HS-5 (cell line): Measurements from ENCODE around the gene NRAP.

Experiments used
- DNase-seq: peaks from one replicate; pipeline ENCODE4 v3.0.0-alpha.2; 2012; ENCODE audit warnings: low read depth

NRAP gene

DNA sequence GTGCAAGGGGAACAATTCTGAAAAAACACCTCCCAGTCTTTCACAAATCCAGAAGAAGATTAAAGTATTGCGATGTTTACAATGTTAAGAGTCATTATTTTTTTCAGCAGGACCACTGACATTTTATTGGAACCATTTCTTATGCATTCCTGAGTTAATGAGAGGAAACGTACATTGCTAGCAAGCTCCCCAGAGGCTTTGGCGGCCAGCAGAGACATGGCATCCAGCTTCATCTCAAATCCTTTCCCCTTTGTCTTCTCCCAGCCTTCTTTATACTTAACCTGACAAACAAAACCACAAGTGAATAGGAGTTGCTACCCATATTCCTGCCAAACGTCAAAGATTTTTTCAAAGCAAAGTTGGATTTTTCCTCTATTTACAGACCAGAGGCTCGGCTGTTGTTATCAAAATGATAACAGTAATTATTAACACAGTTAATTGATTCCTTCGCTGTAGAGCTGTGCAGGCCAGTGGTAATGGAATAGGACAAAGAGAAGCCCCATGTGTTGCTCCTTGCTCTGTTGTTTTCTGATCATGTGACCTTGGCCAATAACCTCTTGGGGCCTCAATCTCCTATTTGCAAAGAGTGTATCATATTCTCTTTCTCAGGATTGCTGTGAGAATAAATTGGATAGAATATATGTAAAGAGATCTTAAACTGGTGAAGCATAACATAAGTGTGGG lies 32.0 kb downstream of the NRAP start:
- DNase-seq = no peak

GRCh38 chr10:113630929-113631533 lies 32.8 kb downstream of the NRAP start:
- DNase-seq = no peak

GRCh38 chr10:113628607-113629153 lies 35.2 kb downstream of the NRAP start:
- no peak for DNase-seq

DNA sequence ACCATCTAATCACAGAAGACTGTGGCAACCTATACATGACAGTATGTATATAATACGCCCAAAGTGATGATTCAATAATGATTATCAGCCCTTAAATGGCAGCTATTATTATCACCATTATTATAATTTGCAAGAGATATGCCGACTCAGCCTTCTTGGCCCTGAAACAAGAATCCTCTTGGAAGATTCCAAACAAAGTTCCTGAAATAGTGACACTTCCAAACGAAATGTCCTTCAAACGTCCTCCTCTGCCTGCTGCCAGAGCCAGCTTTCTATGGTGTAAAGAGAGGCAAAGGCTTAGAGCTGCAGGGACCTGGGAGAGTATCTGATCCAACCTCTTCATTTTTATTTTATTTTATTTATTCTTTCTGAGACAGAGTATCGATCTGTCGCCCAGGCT lies 36.0 kb downstream of the NRAP start:
- no peak for DNase-seq

- DNase-seq = no peak
These were observed 37.0 kb downstream of the NRAP start for GRCh38 chr10:113626809-113627355.

DNA sequence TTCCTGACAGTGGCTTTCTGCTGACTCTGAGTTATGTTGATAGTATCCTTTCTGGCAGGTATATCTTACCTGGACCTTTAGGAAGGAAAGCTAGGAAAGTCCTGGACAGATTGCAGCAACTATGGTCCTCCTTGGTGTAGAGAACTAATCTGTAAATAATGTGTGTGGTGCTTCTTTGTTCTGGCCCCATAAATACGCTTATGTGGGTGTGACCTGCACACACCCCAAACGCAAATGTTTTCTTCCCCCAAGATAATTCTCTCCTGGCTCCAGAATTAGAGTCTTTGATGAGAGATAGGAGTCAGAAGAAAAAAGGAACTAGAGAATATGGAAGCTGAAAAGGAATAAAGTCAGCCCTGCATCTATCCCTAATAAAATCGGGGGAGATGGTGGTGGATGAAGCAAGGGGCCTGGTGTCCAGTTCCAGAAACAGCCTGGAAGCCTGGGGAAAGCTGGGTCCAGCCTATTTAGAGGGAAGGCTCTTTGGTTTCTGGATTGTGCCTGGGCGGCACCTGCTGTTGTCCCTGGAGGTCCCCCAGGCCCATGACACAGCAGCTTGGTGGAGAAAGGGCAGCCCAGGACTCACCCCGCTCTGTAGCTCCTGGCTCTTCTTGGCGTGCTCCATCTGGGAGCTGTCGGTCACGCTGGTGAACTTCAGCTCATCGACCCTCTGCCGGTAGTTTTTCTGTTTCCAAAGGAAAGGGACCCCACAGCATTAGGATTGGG lies 38.2 kb downstream of the NRAP start:
- no peak for DNase-seq

DNA sequence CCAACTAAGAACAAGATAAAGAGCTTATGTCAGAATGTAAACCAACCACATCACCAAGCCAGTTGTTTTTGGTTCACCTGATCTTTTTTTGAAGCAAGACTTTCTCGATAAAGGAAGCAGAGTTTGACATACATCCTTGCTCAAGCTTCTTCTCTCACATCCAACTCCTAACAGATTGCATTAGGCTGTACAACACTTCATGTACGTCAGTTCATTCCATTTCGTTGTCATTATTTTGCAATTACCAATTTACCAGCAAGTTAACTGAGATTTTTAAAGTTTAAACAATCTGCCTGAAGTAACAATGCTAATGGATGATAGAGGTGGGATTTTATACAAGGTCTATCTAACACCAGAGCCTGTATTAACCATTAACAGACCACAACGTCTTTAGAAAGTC lies 41.0 kb downstream of the NRAP start:
- no peak for DNase-seq

GRCh38 chr10:113621799-113622198 lies 42.0 kb downstream of the NRAP start:
- DNase-seq = no peak

- no peak for DNase-seq
These were observed 42.9 kb downstream of the NRAP start for GRCh38 chr10:113620936-113621335.

- DNase-seq = no peak
These were observed 43.3 kb downstream of the NRAP start for GRCh38 chr10:113620511-113620910.

DNA sequence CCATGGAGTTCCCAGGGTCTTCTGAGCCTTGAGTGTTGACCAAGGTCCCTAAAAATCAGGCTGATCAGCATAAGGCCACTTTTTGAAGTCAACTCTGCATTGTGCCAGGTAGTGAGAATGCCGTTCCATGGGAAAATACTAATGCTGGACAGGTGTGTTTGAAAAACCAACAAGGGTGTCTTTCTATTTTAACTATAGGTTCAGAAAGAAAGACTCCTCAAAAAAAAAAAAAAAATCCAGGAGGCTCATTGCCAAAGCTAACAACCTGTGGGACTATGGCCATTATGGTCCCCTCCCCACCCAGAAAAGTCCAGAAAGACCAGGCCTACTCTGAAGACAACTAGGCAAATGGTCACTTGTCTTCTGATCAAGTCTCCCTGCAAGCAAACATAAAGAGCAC lies 44.4 kb downstream of the NRAP start:
- no peak for DNase-seq

GRCh38 chr10:113618338-113618737 lies 45.5 kb downstream of the NRAP start:
- no peak for DNase-seq

GRCh38 chr10:113617086-113617485 lies 46.8 kb downstream of the NRAP start:
- DNase-seq = no peak

DNA sequence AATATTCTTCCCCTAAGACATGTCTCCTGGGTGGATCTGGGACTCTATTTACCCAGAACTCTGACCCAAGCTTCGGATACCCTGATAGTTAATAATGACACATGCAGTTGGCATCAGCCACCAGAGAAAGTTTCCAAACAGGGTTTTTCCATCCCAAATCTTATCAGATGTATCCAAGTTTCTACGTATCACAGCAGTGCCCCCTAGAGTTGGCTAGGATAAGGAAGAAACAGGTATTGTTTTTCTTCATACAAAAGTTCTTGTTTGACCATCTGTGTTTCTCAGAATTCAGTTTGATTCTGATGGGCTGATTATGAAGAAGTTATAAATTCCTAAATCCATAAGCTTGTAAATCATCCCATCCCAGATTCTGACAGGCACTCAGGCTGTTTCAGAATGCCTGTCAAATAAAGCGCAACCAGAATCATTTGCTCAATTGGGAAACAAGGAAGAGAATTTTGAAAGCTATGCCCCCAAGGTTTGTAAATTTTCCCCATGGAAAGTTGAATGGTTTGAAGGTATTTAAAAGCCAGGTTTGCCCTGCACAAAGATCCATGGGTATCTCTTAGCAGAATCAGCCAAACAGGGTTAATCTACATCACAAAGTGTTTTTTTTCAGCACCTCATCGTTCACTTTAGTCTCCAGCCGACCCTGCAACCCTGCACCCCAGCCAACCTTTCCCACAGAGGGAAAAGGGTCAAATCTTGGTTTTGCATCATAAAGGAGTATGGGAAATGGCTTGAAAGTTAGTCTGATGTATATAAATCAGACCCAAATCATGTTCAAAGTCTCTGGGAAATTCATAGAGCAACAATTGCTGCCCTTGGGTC lies 47.4 kb downstream of the NRAP start:
- DNase-seq = no peak

GRCh38 chr10:113613977-113614690 lies 49.7 kb downstream of the NRAP start:
- no peak for DNase-seq

DNA sequence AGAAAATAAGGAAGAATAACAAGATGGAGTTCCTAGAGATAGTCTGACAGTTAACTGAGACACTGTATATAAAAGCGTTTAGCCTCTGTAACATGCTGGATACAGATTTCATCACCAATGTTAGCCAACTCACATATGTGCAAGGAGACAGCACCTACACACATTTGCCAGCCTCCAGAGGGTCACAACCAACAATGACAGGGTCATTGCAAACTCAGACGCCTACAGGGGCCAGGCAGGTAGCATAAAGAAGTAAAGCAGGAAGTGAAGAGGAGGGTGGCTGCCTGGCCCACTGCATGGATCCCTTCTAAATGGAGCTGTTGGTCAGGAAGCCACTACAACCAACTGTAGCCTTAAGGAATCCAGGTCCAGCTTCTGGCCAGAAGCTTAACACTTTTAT lies 50.4 kb downstream of the NRAP start:
- DNase-seq = no peak

GRCh38 chr10:113612154-113612553 lies 51.7 kb downstream of the NRAP start:
- no peak for DNase-seq

DNA sequence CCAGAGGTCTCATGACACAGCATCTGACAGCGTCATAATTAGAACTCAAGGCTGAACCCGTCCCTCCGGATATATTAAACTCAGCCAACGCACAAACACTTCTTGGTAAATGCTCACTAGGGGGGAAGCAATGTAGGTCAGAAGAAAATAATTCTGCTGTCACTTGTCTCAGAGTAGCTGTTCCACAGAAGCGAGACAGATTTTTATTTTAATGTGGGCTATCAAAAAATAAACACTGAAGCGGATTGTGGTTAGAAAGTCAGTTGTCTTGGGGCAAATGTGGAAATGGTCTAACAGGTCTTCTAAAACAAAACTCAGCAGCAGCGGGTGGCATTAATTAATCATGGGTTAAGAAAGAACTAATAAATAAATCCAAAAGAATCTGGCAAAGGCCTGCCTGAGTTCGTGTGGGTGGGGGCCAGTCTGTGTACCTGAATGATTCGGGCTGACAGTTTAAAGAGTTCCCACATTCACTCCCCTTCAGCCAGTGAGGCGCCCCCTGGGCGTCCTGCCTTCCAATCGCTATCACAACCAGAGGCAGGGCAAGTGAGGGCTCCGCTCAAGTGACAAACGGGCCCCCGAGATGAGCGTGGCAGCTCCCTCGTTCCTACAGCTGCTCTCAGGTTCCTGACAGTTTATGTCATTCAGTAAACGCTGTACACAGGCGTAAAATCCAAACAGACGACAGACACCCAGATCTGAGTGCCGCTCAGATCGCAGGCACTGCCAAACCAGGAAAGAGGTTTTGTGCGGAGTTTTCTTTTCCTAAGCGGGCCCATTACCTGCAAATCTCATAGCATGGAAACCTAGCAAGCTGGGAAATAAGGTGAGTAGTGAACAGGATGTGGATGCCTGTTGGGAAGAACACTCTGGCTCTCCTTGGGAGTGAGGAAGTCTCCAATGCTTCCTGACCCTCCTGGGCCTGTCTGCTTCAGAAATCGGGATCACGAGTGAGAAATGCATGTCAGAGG lies 52.9 kb downstream of the NRAP start:
- DNase-seq = no peak

GRCh38 chr10:113609704-113610108 lies 54.1 kb downstream of the NRAP start:
- DNase-seq = no peak
